Measurements from ENCODE around the gene ENC1.

The ENC1 gene

DNA sequence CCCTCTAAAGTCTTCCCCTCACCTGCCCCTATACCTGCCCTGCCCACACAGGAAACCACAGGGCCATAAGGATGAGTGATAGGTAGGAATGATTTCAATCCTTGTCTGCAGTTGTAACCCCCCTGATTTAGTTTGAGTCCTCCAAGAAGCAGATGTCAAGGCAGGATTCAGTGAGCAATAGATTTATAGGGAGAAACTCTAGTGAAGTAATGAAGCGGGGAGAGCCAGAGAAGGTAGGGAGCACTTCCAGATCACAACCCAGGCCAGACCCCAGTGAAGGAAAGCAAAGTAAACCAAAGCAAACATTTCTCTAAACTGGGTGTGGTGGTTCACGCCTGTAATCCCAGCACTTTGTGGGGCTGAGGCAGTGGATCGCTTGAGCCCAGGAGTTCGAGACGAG is 22.4 kb downstream of the ENC1 start:
- Histone ChIP-seq H3K9me3 (ENCODE audit: insufficient read depth, low read length) (no peaks in the 10 kb centered on the region), H3K27ac (ENCODE audit: low read depth, low read length) (no peak overlapping the region), H3K79me2 (ENCODE audit: insufficient read depth, low read length) (no peaks in the 10 kb centered on the region), H3K9me2 (replicated peaks; ENCODE audit: insufficient read depth, low read length) (no peaks in the 10 kb centered on the region), H2AFZ (ENCODE audit: low read depth, low read length, severe bottlenecking) (no peak overlapping the region), H3K4me3 (ENCODE audit: insufficient read depth, low read length, poor library complexity, severe bottlenecking) (no peak overlapping the region), H3K36me3 (ENCODE audit: low read length) (no peaks in the 10 kb centered on the region), H3K4me2 (ENCODE audit: low read depth, low read length, poor library complexity, severe bottlenecking) (no peak overlapping the region), H3K9ac (ENCODE audit: low read length) (no peak overlapping the region), H3F3A (ENCODE audit: insufficient read depth) (no peaks in the 10 kb centered on the region), H4K20me1 (ENCODE audit: low read depth, low read length) (no peaks in the 10 kb centered on the region), H3K27me3 (ENCODE audit: low read length) (no peaks in the 10 kb centered on the region)
- TF ChIP-seq, protein P1, sequence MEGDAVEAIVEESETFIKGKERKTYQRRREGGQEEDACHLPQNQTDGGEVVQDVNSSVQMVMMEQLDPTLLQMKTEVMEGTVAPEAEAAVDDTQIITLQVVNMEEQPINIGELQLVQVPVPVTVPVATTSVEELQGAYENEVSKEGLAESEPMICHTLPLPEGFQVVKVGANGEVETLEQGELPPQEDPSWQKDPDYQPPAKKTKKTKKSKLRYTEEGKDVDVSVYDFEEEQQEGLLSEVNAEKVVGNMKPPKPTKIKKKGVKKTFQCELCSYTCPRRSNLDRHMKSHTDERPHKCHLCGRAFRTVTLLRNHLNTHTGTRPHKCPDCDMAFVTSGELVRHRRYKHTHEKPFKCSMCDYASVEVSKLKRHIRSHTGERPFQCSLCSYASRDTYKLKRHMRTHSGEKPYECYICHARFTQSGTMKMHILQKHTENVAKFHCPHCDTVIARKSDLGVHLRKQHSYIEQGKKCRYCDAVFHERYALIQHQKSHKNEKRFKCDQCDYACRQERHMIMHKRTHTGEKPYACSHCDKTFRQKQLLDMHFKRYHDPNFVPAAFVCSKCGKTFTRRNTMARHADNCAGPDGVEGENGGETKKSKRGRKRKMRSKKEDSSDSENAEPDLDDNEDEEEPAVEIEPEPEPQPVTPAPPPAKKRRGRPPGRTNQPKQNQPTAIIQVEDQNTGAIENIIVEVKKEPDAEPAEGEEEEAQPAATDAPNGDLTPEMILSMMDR (IDR thresholded peaks at IDR 0.05; ENCODE audit: insufficient read depth, low read length, poor library complexity, severe bottlenecking), result no peak
- no peak for TF ChIP-seq EZH2phosphoT487 (conservative IDR thresholded peaks at IDR 0.05; ENCODE audit: low read length)

DNA sequence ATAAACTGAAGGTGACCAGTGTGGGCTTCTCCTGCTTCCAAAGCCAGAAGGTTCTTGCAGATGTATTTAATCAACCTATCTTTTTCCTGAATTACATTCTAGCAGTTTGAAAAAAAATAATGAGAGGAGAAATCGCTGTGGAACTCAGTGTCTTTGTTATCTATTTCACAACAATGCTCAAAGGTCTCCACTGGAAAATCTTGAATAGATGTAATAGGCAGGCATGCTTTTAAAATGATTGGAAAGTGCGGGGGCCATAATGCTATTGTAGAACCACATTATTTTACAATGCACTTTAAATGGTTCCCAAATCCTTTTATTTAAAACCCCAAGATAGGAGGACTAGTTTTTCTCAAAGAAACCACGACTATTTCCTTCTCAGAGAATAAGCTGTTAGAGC is 23.3 kb downstream of the ENC1 start:
- Histone ChIP-seq H3K27me3 (ENCODE audit: low read length) (no peaks in the 10 kb centered on the region), H3K4me2 (ENCODE audit: low read depth, low read length, poor library complexity, severe bottlenecking) (no peak overlapping the region), H3K9ac (ENCODE audit: low read length) (no peak overlapping the region), H2AFZ (ENCODE audit: low read depth, low read length, severe bottlenecking) (no peak overlapping the region), H3K79me2 (ENCODE audit: insufficient read depth, low read length) (no peaks in the 10 kb centered on the region), H3K9me2 (replicated peaks; ENCODE audit: insufficient read depth, low read length) (no peaks in the 10 kb centered on the region), H3K9me3 (ENCODE audit: insufficient read depth, low read length) (no peaks in the 10 kb centered on the region), H3K36me3 (ENCODE audit: low read length) (no peaks in the 10 kb centered on the region), H3K4me3 (ENCODE audit: insufficient read depth, low read length, poor library complexity, severe bottlenecking) (no peak overlapping the region), H4K20me1 (ENCODE audit: low read depth, low read length) (no peaks in the 10 kb centered on the region), H3K27ac (ENCODE audit: low read depth, low read length) (no peak overlapping the region), H3F3A (ENCODE audit: insufficient read depth) (no peaks in the 10 kb centered on the region)
- TF ChIP-seq, protein P1 (IDR thresholded peaks at IDR 0.05; ENCODE audit: insufficient read depth, low read length, poor library complexity, severe bottlenecking), result no peak
- TF ChIP-seq EZH2phosphoT487 (conservative IDR thresholded peaks at IDR 0.05; ENCODE audit: low read length), result no peak

DNA sequence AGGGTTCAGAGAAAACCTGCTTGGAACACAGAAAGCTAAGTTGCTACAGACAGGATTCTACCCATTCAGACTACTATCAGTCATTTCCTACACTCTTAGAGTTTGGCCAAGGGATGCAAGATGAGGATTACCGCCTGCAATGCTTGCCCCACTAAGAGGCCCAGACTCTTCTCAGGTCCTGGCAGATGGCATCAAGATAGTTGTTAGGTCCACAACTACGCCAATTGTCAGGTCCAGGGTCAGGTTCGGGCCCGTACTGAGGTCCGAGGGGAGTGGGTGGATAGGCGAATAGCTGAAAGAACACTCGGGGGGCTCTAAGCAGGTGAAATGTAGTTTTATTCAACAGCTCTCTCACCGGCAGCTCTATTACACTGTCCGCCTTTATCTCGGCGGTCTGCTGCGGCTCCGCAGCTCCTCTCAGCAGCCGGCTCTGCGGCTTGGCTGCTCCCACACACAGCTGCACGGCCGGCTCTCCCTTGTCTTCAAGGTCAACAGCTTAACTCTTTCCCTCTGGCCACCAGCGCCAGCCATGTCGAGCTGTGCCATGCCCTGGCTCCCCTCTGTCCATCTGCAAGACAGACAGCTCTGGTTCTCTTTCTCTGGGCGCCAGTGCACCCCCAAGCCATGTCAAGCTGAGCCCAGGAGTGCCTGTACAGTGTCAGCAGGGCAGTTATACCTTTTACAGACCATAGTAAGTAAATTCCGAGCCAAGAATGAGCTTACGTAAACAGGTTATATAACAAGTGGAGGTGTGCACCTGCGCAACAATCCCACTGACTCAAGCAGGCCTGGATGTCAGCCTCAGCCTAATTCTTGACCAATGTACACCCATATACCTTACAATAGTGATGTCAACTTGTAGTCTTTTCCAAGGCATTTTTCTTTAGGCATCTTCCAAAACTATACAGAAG is 24.0 kb downstream of the ENC1 start:
- Histone ChIP-seq H3F3A (ENCODE audit: insufficient read depth) (no peaks in the 10 kb centered on the region), H3K27me3 (ENCODE audit: low read length) (no peaks in the 10 kb centered on the region), H3K4me3 (ENCODE audit: insufficient read depth, low read length, poor library complexity, severe bottlenecking) (no peak overlapping the region), H3K27ac (ENCODE audit: low read depth, low read length) (no peak overlapping the region), H3K79me2 (ENCODE audit: insufficient read depth, low read length) (no peaks in the 10 kb centered on the region), H2AFZ (ENCODE audit: low read depth, low read length, severe bottlenecking) (no peak overlapping the region), H3K9ac (ENCODE audit: low read length) (no peak overlapping the region), H3K9me3 (ENCODE audit: insufficient read depth, low read length) (no peaks in the 10 kb centered on the region), H3K36me3 (ENCODE audit: low read length) (no peaks in the 10 kb centered on the region), H4K20me1 (ENCODE audit: low read depth, low read length) (no peaks in the 10 kb centered on the region), H3K9me2 (replicated peaks; ENCODE audit: insufficient read depth, low read length) (no peaks in the 10 kb centered on the region), H3K4me2 (ENCODE audit: low read depth, low read length, poor library complexity, severe bottlenecking) (no peak overlapping the region)
- TF ChIP-seq EZH2phosphoT487 (conservative IDR thresholded peaks at IDR 0.05; ENCODE audit: low read length), result no peak
- TF ChIP-seq, protein P1 (IDR thresholded peaks at IDR 0.05; ENCODE audit: insufficient read depth, low read length, poor library complexity, severe bottlenecking), result no peak
